GM18526 (cell line): ENCODE data around the gene ELOVL5.

Experiments used
- POLR2A ChIP-seq: IDR thresholded peaks from 3 replicates; pipeline ENCODE4 v1.6.1; 2011; ENCODE audit not compliant: insufficient read length; ENCODE audit errors: extremely low read depth

The ELOVL5 gene

DNA sequence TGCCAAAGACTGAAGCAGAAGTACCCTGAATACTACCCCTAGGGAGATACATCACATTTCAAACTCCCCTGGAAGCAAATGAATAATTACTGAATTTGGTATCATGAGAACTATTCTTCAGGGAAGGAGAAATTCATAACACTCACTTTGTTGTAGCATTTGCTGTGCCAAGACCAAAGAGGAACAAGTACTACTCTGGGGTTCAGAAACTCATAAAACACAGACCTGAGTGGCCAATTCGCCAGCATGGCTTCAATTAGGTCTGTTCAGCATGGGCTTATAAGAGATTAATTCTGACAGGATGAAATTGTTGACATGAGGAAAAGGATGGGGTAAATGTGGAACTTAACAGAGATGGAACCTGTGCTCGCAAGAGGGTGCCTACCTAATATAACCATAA lies 6.5 kb downstream of the ELOVL5 start:
- TF ChIP-seq POLR2A: no peak

GRCh38 chr6:53340536-53340935 lies 8.2 kb downstream of the ELOVL5 start:
- TF ChIP-seq POLR2A: no peak

DNA sequence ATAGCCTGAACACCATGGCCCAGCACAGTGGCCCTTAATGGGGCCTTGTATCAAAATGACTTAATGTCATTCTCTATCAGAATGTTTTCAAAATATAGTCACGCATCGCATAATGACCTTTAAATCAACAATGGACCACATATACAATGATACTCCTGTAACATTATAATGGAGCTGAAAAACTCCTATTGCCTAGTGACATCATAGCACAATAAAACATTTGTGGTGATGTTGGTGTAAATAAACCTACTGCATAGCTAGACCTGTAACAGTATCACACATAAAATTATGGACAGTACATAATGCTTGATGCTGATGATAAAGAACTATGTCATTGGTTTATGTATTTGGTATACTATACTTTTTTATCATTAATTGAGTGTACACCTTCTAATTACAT lies 9.3 kb downstream of the ELOVL5 start:
- no peak for TF ChIP-seq POLR2A

GRCh38 chr6:53338304-53338703 lies 10.4 kb downstream of the ELOVL5 start:
- TF ChIP-seq POLR2A: no peak

GRCh38 chr6:53336070-53336469 lies 12.7 kb downstream of the ELOVL5 start:
- TF ChIP-seq POLR2A: no peak

DNA sequence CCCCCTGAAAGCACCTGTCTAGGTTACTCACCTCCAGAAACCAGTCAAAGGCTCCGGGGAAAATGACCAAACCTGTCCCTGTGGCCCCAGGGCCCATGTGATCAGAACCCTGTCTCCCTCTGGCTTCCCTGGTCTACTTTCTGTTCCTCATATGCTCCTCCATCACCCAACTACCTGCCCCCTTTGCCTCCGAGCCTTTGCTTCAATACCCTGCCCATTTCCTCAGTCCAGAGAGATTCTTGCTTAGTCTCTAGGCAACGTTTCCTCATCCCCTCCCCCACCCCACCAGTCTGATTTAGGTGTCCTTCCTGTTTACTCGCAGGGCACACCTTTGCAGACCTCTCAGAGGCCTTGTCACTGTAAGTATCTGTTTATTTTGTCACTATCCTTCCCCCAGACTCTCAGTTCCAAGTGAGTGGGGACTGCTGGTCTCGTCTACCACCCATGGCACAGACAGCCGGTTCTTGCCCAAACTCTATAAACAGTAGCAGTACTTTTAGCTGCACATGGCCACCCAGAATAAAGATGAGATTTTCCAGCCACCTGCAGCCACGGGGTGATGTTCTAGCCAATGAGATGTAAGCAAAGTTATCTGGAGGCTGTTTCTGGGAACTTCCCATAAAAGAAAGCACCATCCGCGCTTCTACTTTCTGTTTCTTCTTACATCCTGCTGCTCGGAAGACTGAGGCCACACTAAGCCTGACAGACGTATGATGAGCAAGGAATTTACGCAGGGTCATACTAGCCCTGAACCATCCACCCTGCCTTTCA lies 13.3 kb downstream of the ELOVL5 start:
- TF ChIP-seq POLR2A: peak; percentile 11

- no peak for TF ChIP-seq POLR2A
These were observed 15.0 kb downstream of the ELOVL5 start for GRCh38 chr6:53333439-53334408.

DNA sequence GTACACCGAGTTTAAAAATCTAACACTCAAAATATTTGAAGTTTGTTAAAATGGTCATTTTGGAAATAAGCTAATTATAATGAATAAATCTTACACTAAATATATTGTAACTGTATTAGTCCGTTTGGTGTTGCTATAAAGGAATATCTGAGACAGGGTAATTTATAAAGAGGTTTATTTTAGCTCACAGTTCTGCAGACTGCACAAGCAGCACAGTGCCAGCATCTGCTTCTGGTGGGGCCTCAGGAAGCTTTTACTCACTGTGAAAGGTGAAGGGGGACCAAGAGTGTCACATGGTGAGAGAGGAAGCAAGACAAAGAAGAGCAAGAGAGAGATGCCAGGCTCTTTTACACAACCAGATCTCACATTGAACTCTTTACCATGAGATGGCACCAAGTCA lies 17.1 kb downstream of the ELOVL5 start:
- TF ChIP-seq POLR2A: no peak

GRCh38 chr6:53330137-53330536 lies 18.6 kb downstream of the ELOVL5 start:
- no peak for TF ChIP-seq POLR2A

DNA sequence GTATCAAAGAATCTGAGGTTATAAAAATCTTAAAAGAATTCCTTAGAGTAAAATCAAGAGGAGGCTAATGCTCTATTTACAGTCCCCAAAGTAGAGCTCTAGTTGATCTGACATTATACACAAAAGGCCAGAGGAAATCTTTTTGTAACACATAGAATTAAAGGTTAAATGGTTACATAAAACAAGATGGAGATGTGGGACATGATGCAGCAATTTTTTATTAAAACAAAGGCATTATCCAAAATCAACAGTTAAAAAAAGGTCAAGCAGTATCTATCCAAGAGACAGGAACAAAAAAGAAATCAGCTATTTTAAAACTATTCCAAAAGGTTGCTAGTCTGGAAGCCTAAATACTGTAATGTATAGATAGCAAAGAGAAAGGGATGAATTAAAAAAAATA lies 20.4 kb downstream of the ELOVL5 start:
- no peak for TF ChIP-seq POLR2A

GRCh38 chr6:53327017-53327395 lies 21.7 kb downstream of the ELOVL5 start:
- TF ChIP-seq POLR2A: no peak

DNA sequence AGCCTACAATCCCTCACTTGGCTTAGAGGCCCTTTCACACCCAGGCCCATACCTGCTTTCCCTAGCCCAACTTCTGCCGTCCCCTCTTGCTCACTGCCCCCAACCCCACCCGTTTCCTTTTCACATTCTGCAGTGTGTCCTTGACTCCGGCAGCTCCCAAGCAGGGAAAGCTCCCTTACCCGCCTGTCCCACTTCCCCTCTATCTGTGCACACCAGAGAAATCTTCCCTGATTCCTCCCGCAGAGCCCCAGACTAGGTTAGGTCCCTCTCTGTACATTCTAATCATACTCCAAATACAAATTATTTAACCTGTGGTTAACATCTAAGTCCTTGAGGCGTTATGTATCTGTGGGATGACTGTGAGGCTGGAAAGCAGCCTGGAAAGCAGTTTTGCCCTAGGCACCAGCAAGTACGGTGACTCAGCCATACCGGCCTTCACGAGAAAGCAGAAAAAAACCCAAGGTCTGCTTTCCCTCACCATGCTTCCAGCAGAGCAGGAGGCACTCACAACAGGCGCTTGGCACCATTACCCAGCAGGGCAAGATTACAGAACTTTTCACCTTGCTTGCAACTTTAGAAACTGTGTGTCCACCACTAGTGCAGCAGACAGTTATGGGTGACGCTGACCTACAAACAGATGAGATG lies 22.3 kb downstream of the ELOVL5 start:
- TF ChIP-seq POLR2A: no peak

GRCh38 chr6:53325785-53326184 lies 23.0 kb downstream of the ELOVL5 start:
- no peak for TF ChIP-seq POLR2A

- TF ChIP-seq POLR2A: no peak
These were observed 26.3 kb downstream of the ELOVL5 start for GRCh38 chr6:53322188-53323029.

DNA sequence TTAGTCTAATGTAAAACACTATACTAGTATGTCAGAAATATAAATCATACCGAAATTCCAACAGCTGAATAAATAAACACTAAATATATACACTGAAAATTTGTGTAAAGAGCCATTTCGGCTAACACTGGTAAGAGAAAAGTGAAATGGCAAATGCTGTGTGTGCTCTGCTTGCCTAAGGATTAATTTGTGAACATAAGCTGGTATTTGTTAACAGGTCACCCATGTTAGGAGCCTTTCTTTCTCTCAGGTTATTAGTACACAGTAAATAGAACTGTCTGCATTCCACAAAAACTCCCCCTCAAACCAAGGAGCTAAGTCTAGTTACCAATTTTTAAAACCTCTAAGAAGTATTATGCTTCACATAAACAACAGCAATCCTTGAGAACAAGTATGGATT lies 27.0 kb downstream of the ELOVL5 start:
- TF ChIP-seq POLR2A: no peak
